GM19328 (cell line): ENCODE data around the gene PKP2.
"Not testable (repeated sequence)": the region's sequence is repeated elsewhere in the genome, so short reads cannot be mapped to it uniquely, and the experiment has no call there.

Experiments used
- ATAC-seq: cut with Tn5 transposase; IDR thresholded peaks from one replicate; pipeline ENCODE4 v1.9.1; 2021; ENCODE audit warnings: mild to moderate bottlenecking, moderate library complexity; ENCODE audit not compliant: unreplicated experiment

Gene PKP2

GRCh38 chr12:32897281-32897610, 669 bp upstream of the PKP2 start:
- ATAC-seq, result no peak

GRCh38 chr12:32895688-32896431, 717 bp downstream of the PKP2 start:
- no peak for ATAC-seq

- ATAC-seq, result no peak
Measured at GRCh38 chr12:32894566-32894965, 2.0 kb downstream of the PKP2 start.

GRCh38 chr12:32893458-32893857, 3.1 kb downstream of the PKP2 start:
- ATAC-seq, result no peak

GRCh38 chr12:32893043-32893442, 3.5 kb downstream of the PKP2 start:
- ATAC-seq, result no peak

GRCh38 chr12:32892369-32892768, 4.2 kb downstream of the PKP2 start:
- ATAC-seq, result not testable (repeated sequence)

GRCh38 chr12:32891956-32892355, 4.6 kb downstream of the PKP2 start:
- ATAC-seq, result no peak

- ATAC-seq, result no peak
Measured at GRCh38 chr12:32891526-32891925, 5.1 kb downstream of the PKP2 start.

GRCh38 chr12:32889011-32889760, 7.4 kb downstream of the PKP2 start:
- no peak for ATAC-seq

GRCh38 chr12:32887058-32887457, 9.5 kb downstream of the PKP2 start:
- ATAC-seq, result no peak

- ATAC-seq, result no peak
Measured at GRCh38 chr12:32885831-32886230, 10.7 kb downstream of the PKP2 start.

GRCh38 chr12:32884962-32885361, 11.6 kb downstream of the PKP2 start:
- no peak for ATAC-seq

- ATAC-seq, result no peak
Measured at GRCh38 chr12:32881702-32882101, 14.9 kb downstream of the PKP2 start.

GRCh38 chr12:32881107-32881506, 15.5 kb downstream of the PKP2 start:
- ATAC-seq, result no peak

GRCh38 chr12:32879066-32879465, 17.5 kb downstream of the PKP2 start:
- ATAC-seq, result not testable (repeated sequence)

- ATAC-seq, result no peak
Measured at GRCh38 chr12:32877601-32878459, 18.7 kb downstream of the PKP2 start.

- no peak for ATAC-seq
Measured at GRCh38 chr12:32876004-32876403, 20.6 kb downstream of the PKP2 start.

- no peak for ATAC-seq
Measured at GRCh38 chr12:32874975-32875374, 21.6 kb downstream of the PKP2 start.

GRCh38 chr12:32874078-32874477, 22.5 kb downstream of the PKP2 start:
- no peak for ATAC-seq

- ATAC-seq, result not testable (repeated sequence)
Measured at GRCh38 chr12:32872416-32872815, 24.2 kb downstream of the PKP2 start.

GRCh38 chr12:32870716-32871115, 25.9 kb downstream of the PKP2 start:
- no peak for ATAC-seq

GRCh38 chr12:32868885-32869284, 27.7 kb downstream of the PKP2 start:
- ATAC-seq, result no peak
